HG03196 (cell line): ENCODE data around the gene ISOC2.
"Not testable (repeated sequence)": the region's sequence is repeated elsewhere in the genome, so short reads cannot be mapped to it uniquely, and the experiment has no call there.

Experiments used
- ATAC-seq: cut with Tn5 transposase; IDR thresholded peaks from one replicate; pipeline ENCODE4 v1.9.1; 2021; ENCODE audit not compliant: unreplicated experiment

ISOC2 gene, protein sequence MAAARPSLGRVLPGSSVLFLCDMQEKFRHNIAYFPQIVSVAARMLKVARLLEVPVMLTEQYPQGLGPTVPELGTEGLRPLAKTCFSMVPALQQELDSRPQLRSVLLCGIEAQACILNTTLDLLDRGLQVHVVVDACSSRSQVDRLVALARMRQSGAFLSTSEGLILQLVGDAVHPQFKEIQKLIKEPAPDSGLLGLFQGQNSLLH

DNA sequence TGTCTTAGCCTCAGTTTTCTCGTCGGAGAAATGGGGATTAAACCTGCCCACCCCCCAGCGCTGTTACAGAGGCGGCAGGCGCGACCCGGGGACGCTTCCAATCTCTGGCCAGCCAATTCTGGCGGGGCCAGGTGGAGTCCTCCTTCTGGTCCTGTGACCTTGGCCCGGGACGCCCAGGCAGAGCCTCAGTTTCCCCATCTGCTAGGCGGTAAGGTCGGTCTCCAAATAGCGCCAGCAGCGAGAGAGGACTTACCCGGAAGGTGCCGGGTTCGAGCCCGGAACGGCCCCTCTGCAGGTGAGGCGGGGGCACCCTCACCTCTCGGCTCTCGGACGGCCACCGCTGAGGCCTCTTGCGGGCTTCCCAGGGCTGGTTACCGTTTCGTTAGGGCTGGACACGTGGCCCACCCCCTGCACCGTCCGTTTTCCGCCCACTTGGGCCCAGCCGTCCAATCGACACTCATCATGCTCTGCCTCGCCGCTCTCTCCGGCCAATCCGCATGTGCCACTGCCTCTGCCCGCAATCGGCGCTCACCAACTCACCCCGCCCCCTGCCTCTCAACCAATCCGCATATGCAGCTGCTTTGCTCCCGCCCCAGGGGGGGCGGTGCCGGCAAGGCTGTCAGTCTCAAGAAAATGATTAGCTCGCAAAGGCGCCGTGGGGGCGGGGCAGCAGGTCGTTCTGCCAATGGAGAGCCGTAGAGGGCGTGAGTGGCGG is at the start of gene ISOC2:
Gene ISOC2 (minus strand): TSS at position 384 of the 715 bp plus-strand sequence. CDS start 5,156 bp downstream, outside the sequence.
- ATAC-seq, result peak; percentile 91

DNA sequence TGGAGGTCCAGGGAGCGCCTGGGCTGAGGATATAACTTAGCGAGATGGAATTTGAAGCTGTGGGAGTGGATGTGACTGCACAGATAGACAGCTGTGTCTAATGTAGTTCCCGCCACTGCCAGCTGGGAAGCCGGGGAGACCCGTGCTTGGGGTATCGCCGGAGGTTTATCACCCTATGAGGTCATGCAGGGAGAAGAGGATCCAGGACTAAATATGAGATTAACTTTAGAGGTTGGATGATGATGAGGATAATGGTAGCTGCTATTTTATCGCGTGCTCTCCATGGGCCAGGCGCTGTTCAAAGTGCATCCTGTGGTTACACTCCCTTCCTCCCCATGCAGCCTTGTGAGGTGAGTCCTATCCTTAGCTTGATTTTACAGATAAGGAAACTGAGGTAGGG is 46.7 kb upstream of the ISOC2 start:
- no peak for ATAC-seq

DNA sequence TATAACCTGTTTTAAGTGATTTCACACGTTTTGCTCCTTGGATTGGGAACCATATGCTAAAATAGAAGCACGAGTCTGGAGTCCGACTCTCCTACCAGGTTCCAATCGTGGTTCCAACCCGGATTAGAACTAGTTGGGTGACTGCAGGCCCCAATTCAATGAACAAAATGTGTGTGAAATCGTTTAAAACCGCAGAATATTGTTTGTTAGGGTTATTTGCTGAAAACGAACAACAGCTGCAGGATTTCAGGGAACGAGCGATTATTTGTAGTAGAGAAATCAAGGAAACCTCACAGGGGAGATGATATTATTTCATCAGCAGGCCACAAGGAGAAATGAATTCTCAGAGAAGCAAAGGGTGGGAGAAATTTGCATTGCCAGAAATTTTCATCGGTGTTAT is 43.5 kb upstream of the ISOC2 start:
- no peak for ATAC-seq

DNA sequence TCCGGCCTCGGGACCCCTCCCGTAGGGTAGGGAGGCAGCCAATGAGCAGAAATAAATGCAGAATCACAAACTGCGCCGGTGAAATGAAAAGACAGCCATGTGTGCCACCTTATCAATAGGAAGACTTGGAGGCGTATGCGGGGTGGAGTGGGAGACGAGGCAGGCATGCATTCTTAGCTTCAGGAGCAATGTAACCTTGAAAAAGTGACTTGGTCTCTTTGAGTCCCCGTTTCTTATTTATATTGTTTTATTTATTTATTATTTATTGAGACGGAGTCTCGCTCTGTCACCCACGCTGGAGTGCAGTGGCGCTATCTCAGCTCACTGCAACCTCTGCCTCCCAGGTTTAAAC is 42.8 kb upstream of the ISOC2 start:
- no peak for ATAC-seq

DNA sequence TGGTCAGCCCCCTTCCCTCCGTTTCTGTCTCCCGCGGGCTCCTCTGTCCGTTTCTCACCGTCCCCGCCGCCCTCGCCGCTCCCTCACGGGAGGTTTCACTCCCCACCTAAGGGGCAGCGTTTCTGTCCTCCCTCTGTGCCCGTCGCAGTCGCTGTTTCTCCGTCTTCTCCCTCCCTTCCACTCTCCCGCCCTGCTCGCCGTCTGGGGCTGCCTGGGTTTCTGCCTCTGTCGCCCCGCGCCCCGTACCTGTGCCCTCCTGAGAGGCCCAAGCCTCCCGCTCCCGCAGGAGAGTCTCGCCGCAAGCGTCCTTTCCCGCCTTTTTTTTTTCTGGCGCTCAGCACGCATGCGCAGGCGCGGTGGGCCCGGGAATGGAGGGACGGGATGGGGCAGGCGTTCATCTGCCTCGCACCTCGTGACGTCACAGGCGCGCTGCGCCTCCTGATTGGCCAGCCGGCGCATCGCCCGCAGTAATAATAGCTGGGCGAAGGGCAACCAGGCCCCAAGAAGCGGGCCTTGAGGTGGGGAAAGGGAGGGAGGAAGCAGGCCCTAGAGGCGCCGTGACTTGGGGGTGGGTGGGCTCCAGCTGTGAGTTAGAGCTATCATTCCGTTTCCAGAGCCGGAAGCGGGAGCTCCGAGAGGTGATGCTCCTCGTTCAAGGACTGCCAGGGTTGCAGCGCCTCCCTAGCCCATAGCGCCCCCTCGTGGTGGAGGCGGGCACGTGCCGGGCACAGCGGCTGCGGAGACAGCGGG is 42.2 kb upstream of the ISOC2 start:
- ATAC-seq, result peak; percentile 90

DNA sequence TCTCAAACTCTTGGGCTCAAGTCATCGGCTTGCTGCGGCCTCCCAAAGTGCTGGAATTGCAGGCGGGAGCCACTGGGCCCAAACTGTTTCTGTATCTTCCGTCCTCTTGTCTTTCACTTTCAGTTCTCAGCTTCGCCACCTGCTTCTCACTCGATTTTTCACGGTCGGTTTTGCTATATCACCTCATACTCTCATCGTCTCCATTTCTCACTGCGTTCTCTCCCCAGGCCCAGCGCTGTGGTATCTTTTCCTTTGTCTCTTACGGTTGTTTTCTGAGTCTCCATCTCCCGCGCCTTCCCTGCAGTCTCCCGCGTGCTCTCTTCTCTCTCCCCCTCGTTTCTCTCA is 41.7 kb upstream of the ISOC2 start:
- no peak for ATAC-seq

DNA sequence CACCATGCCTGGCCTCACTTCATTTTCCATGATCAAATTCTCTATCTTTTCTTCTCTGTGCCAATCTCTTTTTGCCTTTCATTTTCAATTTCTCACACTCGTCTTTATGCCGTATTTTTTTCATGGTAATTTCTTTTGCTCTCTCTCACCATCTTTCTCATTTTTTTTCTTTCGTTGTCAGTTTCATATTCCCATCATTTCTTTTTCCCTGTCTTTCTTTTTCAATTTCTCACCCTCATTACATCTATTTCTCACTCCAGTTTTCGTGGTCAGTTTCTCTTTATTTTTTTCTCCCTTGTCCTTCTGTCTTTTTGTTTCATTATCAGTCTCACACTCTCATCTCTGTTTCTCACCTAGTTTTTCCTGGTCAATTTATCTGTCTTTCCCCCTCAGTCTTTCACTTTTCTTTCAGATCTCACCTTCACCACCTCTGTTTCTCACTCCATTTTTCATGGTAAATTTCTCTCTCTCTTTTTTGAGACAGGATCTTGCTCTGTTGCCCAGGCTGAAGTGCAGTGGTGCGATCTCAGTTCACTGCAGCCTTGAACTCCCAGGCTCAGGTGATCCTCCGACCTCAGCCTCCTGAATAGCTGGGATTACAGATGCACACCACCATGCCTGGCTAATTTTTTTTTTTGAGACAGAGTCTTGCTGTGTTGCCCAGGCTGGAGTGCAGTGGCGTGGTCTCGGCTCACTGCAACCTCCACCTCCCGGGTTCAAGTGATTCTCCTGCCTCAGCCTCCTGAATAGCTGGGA is 40.9 kb upstream of the ISOC2 start:
- ATAC-seq, result no peak

DNA sequence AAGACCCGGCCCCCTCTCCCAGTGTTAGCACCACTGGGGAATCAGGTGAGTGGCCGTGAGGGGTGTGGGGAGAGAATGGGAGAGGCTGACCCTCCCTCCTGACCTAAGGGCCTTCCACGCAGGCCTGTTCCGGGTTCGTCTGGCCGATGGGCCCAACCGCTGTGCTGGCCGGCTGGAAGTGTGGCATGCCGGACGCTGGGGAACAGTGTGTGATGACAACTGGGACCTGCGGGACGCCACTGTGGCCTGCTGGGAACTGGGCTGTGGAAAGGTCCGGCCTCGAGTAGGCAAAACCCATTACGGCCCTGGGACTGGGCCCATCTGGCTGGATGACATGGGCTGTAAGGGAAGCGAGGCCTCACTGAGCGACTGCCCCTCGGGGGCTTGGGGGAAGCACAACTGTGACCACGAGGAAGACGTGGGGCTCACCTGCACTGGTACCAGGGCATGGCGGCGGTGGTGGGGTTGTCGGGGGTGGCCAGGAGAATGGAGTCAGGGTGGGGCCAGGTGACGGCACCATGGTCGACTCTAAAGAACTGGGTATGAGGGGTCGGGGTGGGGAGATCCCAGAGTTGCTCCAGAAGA is 39.0 kb upstream of the ISOC2 start:
- no peak for ATAC-seq

DNA sequence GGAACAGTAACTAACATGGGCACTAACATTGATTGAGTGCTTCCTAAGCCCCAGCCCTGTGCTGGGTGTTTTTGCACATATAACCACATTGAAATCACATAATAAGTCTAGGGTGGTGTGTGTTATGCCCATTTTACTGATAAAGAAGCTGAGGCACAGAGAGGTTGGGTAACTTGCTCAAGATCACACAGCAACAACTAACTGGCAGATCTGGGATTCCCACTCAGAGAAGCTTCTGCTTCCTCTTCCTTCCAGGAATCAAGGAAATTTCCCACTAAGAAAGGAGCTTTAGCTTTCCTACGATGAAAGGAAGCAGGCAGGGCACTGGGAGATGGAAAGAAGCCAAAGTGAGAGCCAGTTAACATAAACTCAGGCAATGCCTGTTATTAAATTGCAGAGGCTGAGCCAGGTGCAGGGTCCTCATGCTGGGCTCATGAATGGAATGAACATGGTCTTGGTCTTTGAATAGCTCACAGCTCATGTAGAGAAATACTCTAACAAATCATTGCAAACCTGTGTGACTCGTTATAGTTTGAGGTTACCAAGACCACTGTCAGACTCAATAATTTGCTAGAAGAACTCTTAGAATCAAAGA is 36.9 kb upstream of the ISOC2 start:
- no peak for ATAC-seq

DNA sequence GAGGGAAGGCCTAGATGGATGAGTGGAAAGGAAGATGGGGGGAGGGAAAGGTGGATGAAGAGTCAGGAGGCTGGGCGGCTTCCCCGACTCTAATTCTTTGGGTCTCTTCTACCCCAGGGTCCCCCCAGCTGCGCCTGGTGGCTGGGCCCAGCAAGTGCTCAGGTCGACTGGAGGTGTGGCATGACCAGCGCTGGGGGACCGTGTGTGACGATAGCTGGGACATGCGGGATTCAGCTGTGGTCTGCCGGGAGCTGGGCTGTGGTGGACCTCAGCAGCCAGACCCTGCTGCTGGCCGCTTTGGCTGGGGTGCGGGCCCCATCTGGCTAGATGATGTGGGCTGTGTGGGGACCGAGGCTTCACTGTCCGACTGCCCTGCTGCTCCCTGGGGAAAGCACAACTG is 36.3 kb upstream of the ISOC2 start:
- ATAC-seq, result no peak

DNA sequence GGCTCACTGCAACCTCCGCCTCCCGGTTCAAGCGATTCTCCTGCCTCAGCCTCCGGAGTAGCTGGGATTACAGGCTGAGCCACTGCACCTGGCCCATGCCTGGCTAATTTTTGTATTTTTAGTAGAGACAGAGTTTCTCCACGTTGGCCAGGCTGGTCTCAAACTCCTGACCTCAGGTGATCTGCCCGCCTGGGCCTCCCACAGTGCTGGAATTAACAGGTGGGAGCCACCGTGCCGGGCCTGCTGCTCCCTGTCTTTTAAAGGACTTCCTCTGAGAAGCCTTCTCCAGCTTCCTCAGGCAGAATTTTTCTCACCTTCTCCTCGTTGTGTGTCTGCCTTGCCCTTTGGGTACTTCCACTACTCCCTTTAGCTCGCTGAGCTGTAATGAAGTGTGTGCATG is 35.4 kb upstream of the ISOC2 start:
- not testable (repeated sequence) for ATAC-seq

DNA sequence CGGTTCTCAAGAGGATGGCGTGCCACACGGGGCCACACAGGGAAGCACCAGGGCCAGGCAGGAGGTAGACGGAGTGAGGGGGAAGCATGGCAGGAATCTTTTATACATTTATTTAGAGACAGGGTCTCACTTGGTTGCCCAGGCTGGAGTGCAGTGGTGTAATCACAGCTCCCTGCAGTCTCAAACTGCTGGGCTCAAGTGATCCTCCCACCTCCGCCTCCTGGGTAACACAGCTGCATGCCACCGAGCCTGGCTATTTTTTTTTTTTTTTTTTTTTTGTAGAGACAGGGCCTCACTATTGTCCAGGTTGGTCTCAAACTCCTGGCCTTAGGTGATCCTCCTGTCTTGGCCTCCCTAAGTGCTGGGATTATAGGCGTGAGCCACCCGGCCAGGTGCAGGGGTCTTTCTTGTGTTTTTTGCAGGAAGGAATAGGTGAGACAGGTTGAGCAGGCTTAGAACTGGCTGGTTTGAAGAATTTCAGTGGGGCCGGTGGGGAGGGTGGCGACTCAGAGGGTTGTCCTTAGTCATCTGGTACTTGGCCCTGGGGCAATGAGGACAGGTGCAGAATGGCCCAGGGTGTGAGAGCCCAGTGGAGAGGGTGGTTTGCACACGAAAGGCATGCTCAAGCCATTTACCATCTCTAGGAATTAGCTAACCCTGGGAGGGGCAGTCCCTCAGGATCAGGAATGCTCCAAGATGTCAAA is 34.4 kb upstream of the ISOC2 start:
- ATAC-seq, result no peak

DNA sequence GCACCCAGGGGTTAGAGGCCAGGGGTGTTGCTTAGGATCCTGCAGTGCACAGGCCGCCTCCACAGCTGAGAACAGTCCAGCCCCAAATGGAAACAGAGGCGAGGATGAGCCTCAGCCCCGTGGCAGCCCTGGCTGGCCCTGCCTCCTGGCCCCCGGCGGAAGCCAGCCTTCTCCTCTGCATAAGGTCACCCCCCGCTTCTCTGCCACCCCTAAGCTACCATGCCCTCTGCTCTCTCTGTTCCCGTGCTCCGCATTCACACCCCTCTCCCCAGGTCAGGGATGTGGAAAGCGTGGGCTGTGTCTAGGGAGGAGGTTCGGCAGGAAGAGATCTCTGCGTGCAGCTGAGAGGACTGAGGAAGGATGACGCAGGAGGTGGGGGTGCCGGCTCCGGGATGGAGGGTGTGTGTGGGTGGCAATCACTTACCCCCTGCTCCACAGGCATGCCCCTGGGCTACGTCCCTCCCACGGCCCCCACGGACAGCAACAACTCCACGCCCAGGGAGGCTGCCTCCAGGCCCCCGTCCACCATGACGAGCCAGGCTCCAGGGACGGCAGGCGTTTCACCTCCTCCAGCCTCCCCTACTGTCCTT is 32.8 kb upstream of the ISOC2 start:
- no peak for ATAC-seq

DNA sequence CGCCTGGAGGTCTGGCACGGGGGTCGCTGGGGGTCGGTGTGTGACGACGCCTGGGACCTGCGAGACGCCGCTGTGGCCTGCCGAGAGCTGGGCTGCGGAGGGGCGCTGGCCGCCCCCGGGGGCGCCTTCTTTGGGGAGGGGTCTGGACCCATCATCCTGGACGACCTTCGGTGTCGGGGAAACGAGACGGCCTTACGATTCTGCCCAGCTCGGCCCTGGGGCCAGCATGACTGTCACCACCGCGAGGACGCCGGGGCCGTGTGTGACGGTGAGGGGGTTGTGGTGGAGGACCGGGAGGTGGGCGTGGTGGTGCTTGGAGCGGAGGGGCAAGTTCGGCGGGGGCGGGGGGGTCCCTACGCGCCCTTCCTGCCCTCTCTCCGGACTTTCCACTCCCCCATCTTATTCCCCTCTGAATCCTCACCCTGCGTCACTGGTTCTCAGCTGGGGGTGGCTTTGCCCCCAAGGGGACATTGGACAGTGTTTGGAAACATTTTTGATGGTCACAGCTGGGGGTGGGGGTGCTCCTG is 32.3 kb upstream of the ISOC2 start:
- ATAC-seq, result no peak

DNA sequence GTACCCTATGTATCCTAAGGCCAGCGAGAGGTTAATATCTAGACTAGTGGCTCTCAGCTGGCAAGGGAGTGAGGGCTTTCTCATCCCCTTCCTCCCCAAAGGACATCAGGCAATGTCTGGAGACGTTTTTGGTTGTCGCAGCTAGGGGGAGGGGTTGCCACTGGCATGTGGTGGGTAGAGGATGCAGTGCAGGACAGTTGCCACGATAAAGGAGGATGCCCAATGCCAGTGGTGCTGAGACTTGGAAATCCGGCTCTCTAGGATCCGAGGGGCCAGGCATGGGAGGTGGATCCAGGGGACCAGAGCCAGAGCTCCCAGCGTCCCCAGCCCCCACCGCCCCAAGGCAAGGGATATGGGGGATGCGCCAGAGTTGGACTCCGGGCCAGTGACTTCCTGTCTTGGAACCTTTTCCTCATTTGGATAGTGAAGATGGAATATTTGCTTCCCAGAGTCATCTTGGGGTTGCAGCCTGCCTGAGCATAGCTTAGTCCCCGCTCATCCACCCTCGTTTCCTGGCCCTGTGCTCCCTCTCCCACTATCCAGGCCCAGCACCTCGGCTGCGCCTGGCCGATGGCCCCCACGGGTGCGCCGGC is 31.7 kb upstream of the ISOC2 start:
- ATAC-seq, result no peak

DNA sequence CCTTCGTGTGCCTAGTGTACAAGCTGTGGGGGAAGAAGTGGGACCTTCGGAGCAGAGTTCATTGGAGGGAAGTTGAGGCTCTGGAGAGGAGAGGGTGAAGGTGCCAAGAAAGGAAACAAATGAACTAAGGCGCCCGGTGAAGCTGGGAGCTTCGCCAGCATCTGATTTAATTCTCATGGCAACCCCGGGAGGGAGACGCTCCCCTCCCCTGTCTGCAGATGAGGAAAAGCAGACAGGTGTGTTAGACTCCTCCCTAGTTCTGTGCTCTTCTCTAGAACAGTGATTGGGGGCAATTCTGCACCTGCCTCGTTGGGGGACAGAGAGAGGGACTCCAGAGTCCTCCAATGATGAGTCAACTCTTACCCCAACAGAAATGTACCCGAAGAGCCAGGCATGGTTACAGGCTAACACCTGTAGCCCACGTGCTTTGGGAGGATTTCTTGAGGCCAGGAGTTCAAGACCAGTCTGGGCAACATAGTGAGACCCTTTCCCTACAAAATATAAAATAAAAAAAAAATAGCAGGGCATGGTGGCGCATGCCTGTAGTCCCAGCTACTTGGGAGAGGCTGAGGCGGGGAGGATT is 31.0 kb upstream of the ISOC2 start:
- ATAC-seq, result no peak

DNA sequence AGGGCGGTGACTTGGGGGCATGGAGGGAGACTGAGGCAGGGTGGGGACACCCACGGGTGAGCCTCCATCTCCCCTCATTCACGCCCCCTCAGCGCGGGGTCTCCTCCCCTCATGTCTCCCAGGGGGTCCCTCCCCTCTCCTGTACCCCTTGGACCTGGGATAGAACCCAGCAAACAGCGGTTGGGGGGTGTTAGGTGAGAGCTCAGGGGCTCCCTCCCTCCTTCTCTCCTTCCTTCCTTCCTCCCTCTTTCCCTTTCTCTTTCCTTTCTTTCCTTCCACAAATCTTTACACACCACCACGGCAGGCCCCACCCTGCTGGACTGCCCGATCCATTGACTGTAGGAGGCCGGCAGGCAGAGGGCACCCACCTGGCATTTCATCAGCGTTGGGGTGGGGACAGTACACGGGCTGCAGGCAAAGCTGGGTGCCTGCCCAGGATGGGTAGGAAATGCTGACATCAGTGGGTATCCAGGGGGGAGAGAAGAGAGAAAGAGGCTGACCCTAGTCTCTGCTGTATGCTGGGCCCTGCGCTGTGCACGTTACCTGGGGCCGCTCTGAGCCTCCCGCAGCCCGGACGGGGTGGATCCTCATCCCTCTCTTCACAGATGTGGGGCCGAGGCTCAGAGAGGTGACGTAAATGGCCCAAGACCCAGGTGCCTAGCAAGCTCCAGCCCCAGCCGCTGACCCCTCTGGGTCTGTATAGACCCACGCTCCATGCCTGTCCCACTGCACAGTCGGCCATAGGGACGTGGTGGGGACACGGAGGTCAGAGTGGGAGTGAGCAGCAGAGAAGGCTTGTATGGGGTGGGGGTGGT is 30.3 kb upstream of the ISOC2 start:
- no peak for ATAC-seq
